WTC11 (cell line): Measurements from ENCODE around the gene FTL. TPM values are rescaled to one million over a fixed set of nuclear protein-coding genes. Genes with fewer than 3 reads are reported as not detected.

Source experiments
- ATAC-seq: fragments of 200-7000 bp; cut with Tn5 transposase; 2 replicates; pipeline ENCODE4 v1.10.0; 2021; ENCODE audit warnings: mild to moderate bottlenecking, moderate library complexity
- CTCF ChIA-PET: fragments of 300-600 bp; sonication (Branson Sonifier 250); formaldehyde crosslinking; loops from one replicate; lab custom pipeline; 2021; ENCODE audit warnings: antibody characterized with exemption; lab: Charles Lee
- POLR2A ChIA-PET: fragments of 350-600 bp; sonication (Branson Sonifier 250); formaldehyde crosslinking; loops from one replicate; lab custom pipeline; 2021; ENCODE audit warnings: antibody characterized with exemption; lab: Charles Lee
- DNase-seq: peaks from one replicate; pipeline ENCODE4 v3.0.0; 2021; ENCODE audit warnings: low spot score
- H3K27ac Mint-ChIP-seq: 2 replicates; pipeline ENCODE4 v1.8.0; 2021; ENCODE audit warnings: mixed read lengths
- H3K27me3 Mint-ChIP-seq: 2 replicates; pipeline ENCODE4 v1.8.0; 2021; ENCODE audit warnings: low read depth, mild to moderate bottlenecking, moderate library complexity, mixed read lengths
- H3K36me3 Mint-ChIP-seq: 2 replicates; pipeline ENCODE4 v1.8.0; 2021; ENCODE audit warnings: mixed read lengths
- H3K4me1 Mint-ChIP-seq: 2 replicates; pipeline ENCODE4 v1.8.0; 2022; ENCODE audit warnings: mixed read lengths
- H3K4me3 Mint-ChIP-seq: 2 replicates; pipeline ENCODE4 v1.8.0; 2021; ENCODE audit warnings: mild to moderate bottlenecking, moderate library complexity, mixed read lengths
- H3K9me3 Mint-ChIP-seq: 2 replicates; pipeline ENCODE4 v1.8.0; 2021; ENCODE audit warnings: mixed read lengths
- AR ChIP-seq: fragments of 250-450 bp; sonication (Bioruptor Pico); IDR thresholded peaks from 2 replicates; pipeline ENCODE4 v1.9.0; 2021; ENCODE audit warnings: mild to moderate bottlenecking
- ATF3 ChIP-seq: sonication (generic); formaldehyde crosslinking; conservative IDR thresholded peaks from 2 replicates; pipeline ENCODE4 v1.8.1; 2022; ENCODE audit warnings: mild to moderate bottlenecking, missing genetic modification reagents
- CTCF ChIP-seq: fragments of 200-600 bp; IDR thresholded peaks from 2 replicates; pipeline ENCODE4 v1.8.0; 2022; ENCODE audit warnings: antibody characterized with exemption
- E2F5 ChIP-seq: sonication (generic); formaldehyde crosslinking; IDR thresholded peaks from 2 replicates; pipeline ENCODE4 v1.8.1; 2022; ENCODE audit warnings: mild to moderate bottlenecking, moderate library complexity, missing genetic modification reagents
- ELF4 ChIP-seq: sonication (generic); formaldehyde crosslinking; IDR thresholded peaks from 2 replicates; pipeline ENCODE4 v1.8.1; 2022; ENCODE audit warnings: low read depth, mild to moderate bottlenecking, moderate library complexity, missing genetic modification reagents
- ERG ChIP-seq: fragments of 250-450 bp; sonication (Bioruptor Pico); IDR thresholded peaks from 2 replicates; pipeline ENCODE4 v1.8.0; 2021; ENCODE audit warnings: mild to moderate bottlenecking
- ETV6 ChIP-seq: sonication (generic); formaldehyde crosslinking; IDR thresholded peaks from 2 replicates; pipeline ENCODE4 v1.8.1; 2022; ENCODE audit warnings: mild to moderate bottlenecking, missing genetic modification reagents
- FOXP1 ChIP-seq: sonication (generic); formaldehyde crosslinking; IDR thresholded peaks from 2 replicates; pipeline ENCODE4 v1.8.0; 2022; ENCODE audit warnings: missing genetic modification reagents, mild to moderate bottlenecking, moderate library complexity, borderline replicate concordance
- GABPB1 ChIP-seq: sonication (generic); formaldehyde crosslinking; IDR thresholded peaks from 2 replicates; pipeline ENCODE4 v1.8.1; 2023; ENCODE audit warnings: mild to moderate bottlenecking, missing genetic modification reagents
- HMGXB4 ChIP-seq: sonication (generic); formaldehyde crosslinking; IDR thresholded peaks from 2 replicates; pipeline ENCODE4 v1.8.1; 2023; ENCODE audit warnings: mild to moderate bottlenecking, moderate library complexity, missing genetic modification reagents
- KAT7 ChIP-seq: sonication (generic); formaldehyde crosslinking; IDR thresholded peaks from 2 replicates; pipeline ENCODE4 v1.8.1; 2023; ENCODE audit warnings: missing genetic modification reagents, mild to moderate bottlenecking, borderline replicate concordance
- TCF7 ChIP-seq: sonication (generic); formaldehyde crosslinking; IDR thresholded peaks from 2 replicates; pipeline ENCODE4 v1.8.0; 2022; ENCODE audit warnings: mild to moderate bottlenecking, low read depth, missing genetic modification reagents, moderate library complexity
- TEAD1 ChIP-seq: sonication (generic); formaldehyde crosslinking; IDR thresholded peaks from 2 replicates; pipeline ENCODE4 v1.8.0; 2022; ENCODE audit warnings: mild to moderate bottlenecking, missing genetic modification reagents
- TEAD4 ChIP-seq: sonication (generic); formaldehyde crosslinking; IDR thresholded peaks from 2 replicates; pipeline ENCODE4 v1.8.0; 2022; ENCODE audit warnings: mild to moderate bottlenecking, missing genetic modification reagents
- ZNF219 ChIP-seq: sonication (generic); formaldehyde crosslinking; IDR thresholded peaks from 2 replicates; pipeline ENCODE4 v1.8.0; 2023; ENCODE audit warnings: missing genetic modification reagents, mild to moderate bottlenecking, borderline replicate concordance
- ZNF423 ChIP-seq: fragments of 250-450 bp; sonication (Bioruptor Pico); IDR thresholded peaks from 2 replicates; pipeline ENCODE4 v2.1.2; 2022; ENCODE audit warnings: mild to moderate bottlenecking, moderate library complexity
- ZNF532 ChIP-seq: fragments of 250-450 bp; sonication (Bioruptor Pico); IDR thresholded peaks from 2 replicates; pipeline ENCODE4 v1.9.0; 2021; ENCODE audit warnings: mild to moderate bottlenecking, borderline replicate concordance
- ZNF671 ChIP-seq: fragments of 250-450 bp; sonication (Bioruptor Pico); IDR thresholded peaks from 2 replicates; pipeline ENCODE4 v1.8.0; 2021; ENCODE audit warnings: mild to moderate bottlenecking
- total RNA-seq: library from RNA; stranded (reverse); gene quantifications from 3 replicates; pipeline ENCODE4 v1.2.3, GENCODE V29; 2021

FTL gene
- total RNA-seq, 1 experiment from 2014 or later = 1,061 TPM

- CTCF ChIA-PET = interaction anchor here (0.5 to 1.9 kb wide), 18 partner anchors 9 to 163 kb away, joined by 3 to 29 read pairs (median 4); partner anchors contain the start of genes BAX, FTL, GYS1 and NUCB1
- H3K4me1 Mint-ChIP-seq = peaks cover 17% of the 10 kb centered on the region
- peaks cover 47% of the 10 kb centered on the region for H3K27me3 Mint-ChIP-seq
- no peaks in the 10 kb centered on the region; the same call in 1 of the 2 replicates for H3K36me3 Mint-ChIP-seq
- peak; percentile 62 for DNase-seq
- no peak overlapping the region for H3K27ac Mint-ChIP-seq
- H3K4me3 Mint-ChIP-seq = peak overlapping the region; percentile 48
- no peaks in the 10 kb centered on the region for H3K9me3 Mint-ChIP-seq
- TF ChIP-seq KAT7 (no peak), TEAD4 (CRISPR knock-in tag) (no peak), ZNF532 (no peak), E2F5 (no peak), ETV6 (CRISPR knock-in tag) (no peak), GABPB1 (no peak), ATF3 (CRISPR knock-in tag) (no peak), HMGXB4 (no peak)
- TF ChIP-seq, all 79 proteins: peak for 0
- peak; percentile 17 for ATAC-seq
- POLR2A ChIA-PET = no interaction called here
These were observed 30.3 kb upstream of the FTL start for GRCh38 chr19:48934837-48935236.

- no peak overlapping the region for H3K27ac Mint-ChIP-seq
- H3K27me3 Mint-ChIP-seq = peaks cover 43% of the 10 kb centered on the region
- ATAC-seq (no peak), DNase-seq (no peak)
- H3K4me3 Mint-ChIP-seq = no peak overlapping the region
- peaks cover 4% of the 10 kb centered on the region for H3K36me3 Mint-ChIP-seq
- H3K4me1 Mint-ChIP-seq = peaks cover 17% of the 10 kb centered on the region
- CTCF ChIA-PET = interaction anchor here (0.6 to 1.9 kb wide), 6 partner anchors 26 to 149 kb away, joined by 4 to 29 read pairs (median 4); partner anchors contain the start of genes GYS1 and RUVBL2
- POLR2A ChIA-PET = interaction anchor here (0.7 kb wide), 1 partner anchor 12 kb away, joined by 3 read pairs; no protein-coding TSS in a partner anchor
- peaks cover under 1% of the 10 kb centered on the region for H3K9me3 Mint-ChIP-seq
- TF ChIP-seq ZNF423 (CRISPR knock-in tag) (no peak), AR (CRISPR knock-in tag) (no peak), ZNF219 (CRISPR knock-in tag) (no peak), ZNF671 (CRISPR knock-in tag) (no peak), HMGXB4 (no peak), TCF7 (CRISPR knock-in tag) (no peak), CTCF (no peak), FOXP1 (no peak), TEAD1 (CRISPR knock-in tag) (no peak), ERG (CRISPR knock-in tag) (no peak), ELF4 (no peak)
These were observed 29.2 kb upstream of the FTL start for GRCh38 chr19:48935864-48936263.
